H1 (cell line): Measurements from ENCODE around the gene OXER1. TPM values are rescaled to one million over a fixed set of nuclear protein-coding genes. Genes with fewer than 3 reads are reported as not detected.
A peak's percentile ranks its signal among the peaks of the same experiment; 100 is the strongest.

Experiments used
- CTCF ChIA-PET: fragments of 300-600 bp; sonication (Branson Sonifier 250); formaldehyde crosslinking; loops from one replicate; lab custom pipeline; 2021; ENCODE audit not compliant: partially characterized antibody; lab: Charles Lee
- POLR2A ChIA-PET: fragments of 300-600 bp; sonication (Branson Sonifier 250); formaldehyde crosslinking; loops from one replicate; lab custom pipeline; 2021; ENCODE audit warnings: inconsistent platforms; ENCODE audit not compliant: partially characterized antibody; lab: Charles Lee
- DNase-seq, 2 experiments: peaks; one replicate each; pipeline versions ENCODE4 v3.0.0 to v3.0.0-alpha.2; 2010 to 2022; ENCODE audit warnings: low spot score in 2 of 2, low read depth in 1 of 2, mixed read lengths in 1 of 2
- FAIRE-seq: peaks from 2 replicates; lab custom pipeline; 2011; peaks lifted over from hg19 to GRCh38; lab: Jason Lieb, UNC
- H2AFZ ChIP-seq: 2 replicates; pipeline ENCODE4 v1.8.1; 2012; ENCODE audit warnings: low read length, inconsistent platforms
- H2AK5ac ChIP-seq: 2 replicates; pipeline ENCODE4 v1.6.1; 2013; ENCODE audit warnings: low read depth, low read length
- H2BK120ac ChIP-seq: replicated peaks from 2 replicates; pipeline ENCODE3; 2013; ENCODE audit warnings: low read depth, low read length, inconsistent platforms
- H2BK12ac ChIP-seq: 2 replicates; pipeline ENCODE4 v1.6.1; 2013; ENCODE audit warnings: low read depth, low read length
- H2BK15ac ChIP-seq: 2 replicates; pipeline ENCODE4 v1.6.1; 2013; ENCODE audit warnings: low read length
- H2BK20ac ChIP-seq: 2 replicates; pipeline ENCODE4 v1.6.1; 2013; ENCODE audit warnings: low read length
- H2BK5ac ChIP-seq: 2 replicates; pipeline ENCODE4 v1.6.1; 2013; ENCODE audit warnings: low read depth, low read length
- H3K14ac ChIP-seq: 2 replicates; pipeline ENCODE4 v1.6.1; 2013; ENCODE audit warnings: inconsistent platforms; ENCODE audit not compliant: insufficient read length
- H3K18ac ChIP-seq: 2 replicates; pipeline ENCODE4 v1.6.1; 2013; ENCODE audit warnings: low read length; ENCODE audit errors: extremely low read depth
- H3K23ac ChIP-seq: 2 replicates; pipeline ENCODE4 v1.6.1; 2013; ENCODE audit warnings: inconsistent platforms; ENCODE audit not compliant: insufficient read length
- H3K23me2 ChIP-seq: 2 replicates; pipeline ENCODE4 v1.6.1; 2013; ENCODE audit warnings: low read depth, low read length
- H3K27ac ChIP-seq: 2 replicates; pipeline ENCODE4 v1.6.1; 2011; ENCODE audit warnings: low read depth, low read length, inconsistent platforms
- H3K27me3 ChIP-seq, 4 experiments: replicated peaks in 1 of 4; 1 replicate in 1 of 4; 2 replicates in 3 of 4; pipeline versions ENCODE4 v1.6.1 to v1.8.1; 2011 to 2013; ENCODE audit warnings: low read length in 3 of 4, mild to moderate bottlenecking in 3 of 4, inconsistent platforms in 2 of 4, mixed read lengths in 2 of 4, moderate library complexity in 1 of 4; ENCODE audit not compliant: control insufficient read depth in 3 of 4, insufficient read depth in 3 of 4; ENCODE audit errors: extremely low read depth in 1 of 4
- H3K36me3 ChIP-seq, 4 experiments: 2 replicates each; pipeline versions ENCODE4 v1.6.1 to v1.8.1; 2011 to 2013; ENCODE audit warnings: mild to moderate bottlenecking in 4 of 4, low read length in 3 of 4, moderate library complexity in 2 of 4, control low read depth in 1 of 4, inconsistent platforms in 1 of 4; ENCODE audit not compliant: insufficient read depth in 4 of 4, control insufficient read depth in 2 of 4
- H3K4ac ChIP-seq: replicated peaks from 2 replicates; pipeline ENCODE3; 2013; ENCODE audit warnings: low read length, low read depth, mixed read lengths, inconsistent platforms; ENCODE audit not compliant: insufficient read length
- H3K4me1 ChIP-seq, 4 experiments: replicated peaks in 1 of 4; 1 replicate in 1 of 4; 2 replicates in 3 of 4; pipeline versions ENCODE4 v1.6.1 to v1.8.1; 2011 to 2013; ENCODE audit warnings: low read length in 3 of 4, inconsistent platforms in 2 of 4, mixed read lengths in 1 of 4; ENCODE audit not compliant: insufficient read depth in 4 of 4, control insufficient read depth in 3 of 4
- H3K4me2 ChIP-seq, 2 experiments: 2 replicates each; pipeline versions ENCODE4 v1.6.1 to v1.8.1; 2011 to 2013; ENCODE audit warnings: low read depth in 2 of 2, low read length in 2 of 2, control low read depth in 1 of 2, inconsistent platforms in 1 of 2, mild to moderate bottlenecking in 1 of 2; ENCODE audit not compliant: insufficient read depth in 1 of 2
- H3K4me3 ChIP-seq, 4 experiments: fragments of 200-600, 300-600 bp in 1 of 4; sonication (generic), shearing (Covaris generic), sonication (Bioruptor Twin) in 1 of 4; 2 replicates each; pipeline versions ENCODE4 v1.5.1 to v1.8.1; 2011 to 2016; ENCODE audit warnings: low read length in 4 of 4, low read depth in 3 of 4, control low read depth in 2 of 4, inconsistent platforms in 2 of 4, mild to moderate bottlenecking in 2 of 4, mixed read lengths in 1 of 4, moderate library complexity in 1 of 4; ENCODE audit not compliant: insufficient read depth in 2 of 4; ENCODE audit errors: extremely low read depth in 1 of 4
- H3K56ac ChIP-seq: replicated peaks from 2 replicates; pipeline ENCODE3; 2013; ENCODE audit warnings: low read depth, mild to moderate bottlenecking, mixed read lengths, low read length, inconsistent platforms; ENCODE audit not compliant: insufficient read length
- H3K79me1 ChIP-seq: 2 replicates; pipeline ENCODE4 v1.6.1; 2013; ENCODE audit warnings: low read depth, low read length, control low read depth
- H3K79me2 ChIP-seq, 2 experiments: 2 replicates each; pipeline versions ENCODE4 v1.6.1 to v1.8.1; 2012 to 2013; ENCODE audit warnings: low read length in 2 of 2, mild to moderate bottlenecking in 2 of 2, inconsistent platforms in 1 of 2; ENCODE audit not compliant: insufficient read depth in 2 of 2, control insufficient read depth in 1 of 2
- H3K9ac ChIP-seq, 4 experiments: replicated peaks in 1 of 4; 1 replicate in 1 of 4; 2 replicates in 3 of 4; pipeline versions ENCODE4 v1.6.1 to v1.8.1; 2011 to 2013; ENCODE audit warnings: low read depth in 3 of 4, low read length in 3 of 4, control low read depth in 2 of 4, mild to moderate bottlenecking in 2 of 4, moderate library complexity in 2 of 4, inconsistent platforms in 1 of 4; ENCODE audit errors: extremely low read depth in 1 of 4
- H3K9me3 ChIP-seq, 2 experiments: 2 replicates each; pipeline versions ENCODE4 v1.6.1 to v1.8.1; 2012 to 2013; ENCODE audit warnings: mild to moderate bottlenecking in 2 of 2, moderate library complexity in 2 of 2, control low read depth in 1 of 2, inconsistent platforms in 1 of 2, low read depth in 1 of 2, low read length in 1 of 2, mixed read lengths in 1 of 2; ENCODE audit not compliant: insufficient read depth in 2 of 2
- H4K20me1 ChIP-seq, 2 experiments: replicated peaks in 1 of 2; 2 replicates each; pipeline versions ENCODE3 to v1.8.1; 2011 to 2013; ENCODE audit warnings: inconsistent platforms in 2 of 2, low read length in 2 of 2, mild to moderate bottlenecking in 1 of 2; ENCODE audit not compliant: insufficient read depth in 2 of 2, control insufficient read depth in 1 of 2
- H4K5ac ChIP-seq: 2 replicates; pipeline ENCODE4 v1.6.1; 2013; ENCODE audit warnings: low read length, low read depth, mixed read lengths, inconsistent platforms; ENCODE audit not compliant: insufficient read length
- H4K8ac ChIP-seq: 2 replicates; pipeline ENCODE4 v1.8.0; 2013; ENCODE audit warnings: mild to moderate bottlenecking, moderate library complexity, low read length, inconsistent platforms; ENCODE audit not compliant: insufficient read depth; ENCODE audit errors: extremely low read depth
- H4K91ac ChIP-seq: replicated peaks from 2 replicates; pipeline ENCODE3; 2013; ENCODE audit warnings: low read length, mixed read lengths, inconsistent platforms; ENCODE audit not compliant: insufficient read length
- NRF1 ChIP-seq: IDR thresholded peaks from 2 replicates; pipeline ENCODE4 v1.6.1; 2011; ENCODE audit warnings: mild to moderate bottlenecking, low read depth, low read length, improper control_type of control experiment
- POLR2A ChIP-seq, 2 experiments: IDR thresholded peaks; 1 replicate in 1 of 2; 2 replicates in 1 of 2; pipeline ENCODE4 v1.6.1; 2011; ENCODE audit warnings: low read depth in 2 of 2, low read length in 2 of 2, mild to moderate bottlenecking in 2 of 2; ENCODE audit errors: control extremely low read depth in 1 of 2
- RAD21 ChIP-seq, 2 experiments: IDR thresholded peaks in 1 of 2; conservative IDR thresholded peaks in 1 of 2; 2 replicates each; pipeline ENCODE4 v1.6.1; 2011; ENCODE audit warnings: low read depth in 2 of 2, low read length in 2 of 2, improper control_type of control experiment in 1 of 2, inconsistent platforms in 1 of 2, mild to moderate bottlenecking in 1 of 2, moderate library complexity in 1 of 2
- SAP30 ChIP-seq: fragments of 300-600 bp; sonication (generic); IDR thresholded peaks from 2 replicates; pipeline ENCODE4 v1.7.1; 2012; ENCODE audit warnings: low read length, moderate library complexity, mild to moderate bottlenecking, inconsistent platforms; ENCODE audit not compliant: insufficient read depth, insufficient replicate concordance
- SUZ12 ChIP-seq: fragments of 200-600 bp; sonication (generic); IDR thresholded peaks from 2 replicates; pipeline ENCODE4 v1.6.1; 2012; ENCODE audit warnings: mild to moderate bottlenecking, inconsistent platforms, low read length, moderate library complexity, mixed read lengths
- WGBS, 2 experiments: shearing (Covaris generic) in 1 of 2; methylation state at CpG; one replicate each; pipeline versions ENCODE4 v1.1.6 to v1.1.7; 2013 to 2015; ENCODE audit warnings: low lambda C conversion rate in 2 of 2, mixed read lengths in 2 of 2, inconsistent platforms in 1 of 2, low coverage in 1 of 2, missing lambda C conversion rate in 1 of 2; ENCODE audit not compliant: insufficient replicate concordance in 2 of 2, insufficient coverage in 1 of 2, insufficient read length in 1 of 2; ENCODE audit errors: extremely low coverage in 1 of 2, missing lambda C conversion rate in 1 of 2; 5-methylcytosine and 5-hydroxymethylcytosine counted together
- long read RNA-seq, 2 experiments: library from RNA in 1 of 2; library from capped mRNA in 1 of 2; stranded (forward); transcript quantifications; one replicate each; pipeline ENCODE4 v2.0.0, GENCODE V29; 2021; ENCODE audit warnings: inconsistent platforms in 1 of 2
- polyA minus RNA-seq, 3 experiments: library from RNA; depleted of rRNA, polyadenylated mRNA; stranded (reverse); fragments of >200 nt; gene quantifications; 1 replicate in 2 of 3; 2 replicates in 1 of 3; pipeline ENCODE4 v1.2.3, GENCODE V29; 2011
- polyA plus RNA-seq, 7 experiments: library from polyadenylated mRNA; depleted of rRNA in 3 of 7; stranded (reverse) in 5 of 7; unstranded in 2 of 7; fragments of >200 nt in 5 of 7; fragments of 200-250 nt in 2 of 7; gene quantifications; 1 replicate in 5 of 7; 2 replicates in 1 of 7; 4 replicates in 1 of 7; pipeline versions ENCODE4 v1.2.1 to v1.2.3, GENCODE V29; 2011 to 2013; ENCODE audit warnings: missing spikeins in 2 of 7, mixed read lengths in 2 of 7
- total RNA-seq: library from RNA; stranded (reverse); fragmentation: NEBNext Ultra II Directional; extraction: Animal tissue kit (Norgen Biotek cat#: 25700); gene quantifications from 2 replicates; pipeline ENCODE4 v1.2.1, GENCODE V29; 2021
- TF ChIP-seq, protein P1 (sequence below), 3 experiments: IDR thresholded peaks; 1 replicate in 2 of 3; 2 replicates in 1 of 3; pipeline versions ENCODE4 v1.5.1 to v1.6.1; 2011; ENCODE audit warnings: low read length in 3 of 3, mild to moderate bottlenecking in 3 of 3, inconsistent platforms in 2 of 3, low read depth in 1 of 3, moderate library complexity in 1 of 3; ENCODE audit not compliant: insufficient read depth in 1 of 3; ENCODE audit errors: control extremely low read depth in 1 of 3

OXER1 gene, protein sequence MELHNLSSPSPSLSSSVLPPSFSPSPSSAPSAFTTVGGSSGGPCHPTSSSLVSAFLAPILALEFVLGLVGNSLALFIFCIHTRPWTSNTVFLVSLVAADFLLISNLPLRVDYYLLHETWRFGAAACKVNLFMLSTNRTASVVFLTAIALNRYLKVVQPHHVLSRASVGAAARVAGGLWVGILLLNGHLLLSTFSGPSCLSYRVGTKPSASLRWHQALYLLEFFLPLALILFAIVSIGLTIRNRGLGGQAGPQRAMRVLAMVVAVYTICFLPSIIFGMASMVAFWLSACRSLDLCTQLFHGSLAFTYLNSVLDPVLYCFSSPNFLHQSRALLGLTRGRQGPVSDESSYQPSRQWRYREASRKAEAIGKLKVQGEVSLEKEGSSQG
- 1.2 and 1.3 TPM in 2 replicates for total RNA-seq
- 2.9 and 3.7 TPM in 2 replicates for polyA plus RNA-seq (2011; rRNA removed)
- 1.8 TPM for polyA plus RNA-seq (2011; cell fraction: cytosol; rRNA removed)
- 6.2 TPM for polyA plus RNA-seq (2011; cell fraction: nucleus; rRNA removed)
- polyA plus RNA-seq (2012, experiment 1 of 2) = 1.3 to 2.9 TPM (median 2.4 TPM) in 4 replicates
- 0.71 TPM for polyA plus RNA-seq (2012, experiment 2 of 2)
- 0.65 TPM for polyA plus RNA-seq (2013, experiment 1 of 2)
- 0.46 TPM for polyA plus RNA-seq (2013, experiment 2 of 2)
- 1.0 and 1.8 TPM in 2 replicates for polyA minus RNA-seq (2011; rRNA and poly(A)+ RNA removed)
- polyA minus RNA-seq (2011; cell fraction: cytosol; rRNA and poly(A)+ RNA removed) = 0.81 TPM
- polyA minus RNA-seq (2011; cell fraction: nucleus; rRNA and poly(A)+ RNA removed) = 2.7 TPM
- long read RNA-seq, experiment 1, partial matches to known transcripts = 0 of 1 reads
- long read RNA-seq, experiment 1, other reads (novel, unspliced or antisense) = 0 of 1 reads
- long read RNA-seq, experiment 2 = 0 reads

DNA sequence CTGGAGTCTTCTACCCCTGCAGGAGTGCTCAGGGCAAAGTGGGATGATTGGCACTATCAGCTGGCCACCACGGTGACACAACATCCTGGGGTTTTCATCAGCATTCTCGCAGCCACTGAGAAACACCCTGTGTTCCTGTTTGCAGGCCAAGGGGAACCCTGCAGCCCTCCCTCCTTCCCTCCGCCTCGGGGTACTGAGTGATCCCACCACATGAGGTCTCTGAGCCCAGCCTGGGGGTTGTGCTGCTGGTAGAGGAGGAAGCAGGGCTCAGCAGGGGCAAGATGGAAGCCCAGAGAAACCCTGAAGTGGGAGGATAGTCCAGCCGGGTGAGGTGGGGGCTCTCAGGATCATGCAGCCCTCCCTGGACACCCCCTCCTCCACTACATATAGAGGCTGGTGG is at the start of gene OXER1:
OXER1 (minus strand) TSS at position 40 of the 400 bp plus-strand sequence. CDS start 73 bp downstream, outside the sequence.
- Histone ChIP-seq H4K8ac (peak within 1 kb of the TSS; percentile 45), H2BK12ac (no peak within 1 kb of the TSS), H2BK5ac (0 out of 2 replicates have a peak within 1 kb of the TSS, but pooled peaks have one; percentile 21), H3K27me3 (no peaks in the 10 kb centered on the region), H3K56ac (no peak within 1 kb of the TSS), H3K9me3 (no peaks in the 10 kb centered on the region), H3K23ac (no peak within 1 kb of the TSS), H4K5ac (no peak within 1 kb of the TSS), H2BK120ac (no peak within 1 kb of the TSS), H3K4ac (no peak within 1 kb of the TSS), H3K4me3 (no peak within 1 kb of the TSS)
- ChIA-PET CTCF (no interaction called here), POLR2A (interaction anchor here (0.9 kb wide), 1 partner anchor 28 kb away, joined by 3 read pairs; the partner anchor contains the start of gene HAAO)
- DNase-seq = no peak
- TF ChIP-seq NRF1 = no peak
- TF ChIP-seq SAP30 = no peak
- TF ChIP-seq, protein P1, sequence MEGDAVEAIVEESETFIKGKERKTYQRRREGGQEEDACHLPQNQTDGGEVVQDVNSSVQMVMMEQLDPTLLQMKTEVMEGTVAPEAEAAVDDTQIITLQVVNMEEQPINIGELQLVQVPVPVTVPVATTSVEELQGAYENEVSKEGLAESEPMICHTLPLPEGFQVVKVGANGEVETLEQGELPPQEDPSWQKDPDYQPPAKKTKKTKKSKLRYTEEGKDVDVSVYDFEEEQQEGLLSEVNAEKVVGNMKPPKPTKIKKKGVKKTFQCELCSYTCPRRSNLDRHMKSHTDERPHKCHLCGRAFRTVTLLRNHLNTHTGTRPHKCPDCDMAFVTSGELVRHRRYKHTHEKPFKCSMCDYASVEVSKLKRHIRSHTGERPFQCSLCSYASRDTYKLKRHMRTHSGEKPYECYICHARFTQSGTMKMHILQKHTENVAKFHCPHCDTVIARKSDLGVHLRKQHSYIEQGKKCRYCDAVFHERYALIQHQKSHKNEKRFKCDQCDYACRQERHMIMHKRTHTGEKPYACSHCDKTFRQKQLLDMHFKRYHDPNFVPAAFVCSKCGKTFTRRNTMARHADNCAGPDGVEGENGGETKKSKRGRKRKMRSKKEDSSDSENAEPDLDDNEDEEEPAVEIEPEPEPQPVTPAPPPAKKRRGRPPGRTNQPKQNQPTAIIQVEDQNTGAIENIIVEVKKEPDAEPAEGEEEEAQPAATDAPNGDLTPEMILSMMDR (IDR thresholded peaks at IDR 0.05; ENCODE audit: control extremely low read depth in 1 of 3, insufficient read depth in 1 of 3, low read depth in 1 of 3, low read length in 3 of 3) = no peak
- no peak for TF ChIP-seq POLR2A (IDR thresholded peaks at IDR 0.05; ENCODE audit: control extremely low read depth in 1 of 2, low read depth in 2 of 2, low read length in 2 of 2)
- no peak for TF ChIP-seq RAD21 (IDR thresholded peaks at IDR 0.05 in 1 of 2, conservative IDR thresholded peaks at IDR 0.05 in 1 of 2; ENCODE audit: low read depth in 2 of 2, low read length in 2 of 2)
- no peak for TF ChIP-seq SUZ12
- TF ChIP-seq, all 59 proteins: peak for 0
- Histone ChIP-seq H2BK20ac (no peak within 1 kb of the TSS), H2BK15ac (no peak within 1 kb of the TSS), H3K79me2 (no peaks in the 10 kb centered on the region), H3K4me1 (peaks cover 0 to 11% (median under 1%) of the 10 kb centered on the region in 4 experiments; a peak in 3 of 7 replicates), H3K18ac (no peak within 1 kb of the TSS), H4K91ac (no peak within 1 kb of the TSS), H2AFZ (no peak within 1 kb of the TSS), H3K4me2 (no peak within 1 kb of the TSS), H3K23me2 (no peaks in the 10 kb centered on the region), H3K36me3 (no peaks in the 10 kb centered on the region; a peak in 2 of 8 replicates), H3K9ac (no peak within 1 kb of the TSS), H3K79me1 (no peaks in the 10 kb centered on the region), H2AK5ac (no peak within 1 kb of the TSS), H4K20me1 (no peaks in the 10 kb centered on the region), H3K27ac (no peak within 1 kb of the TSS), H3K14ac (no peak within 1 kb of the TSS)
- no peak for FAIRE-seq
- WGBS, 2 experiments = 97% methylated on average over 5 of the region's 5 CpGs; no CpG with 5 or more reads in 1 of the 2 experiments
